AG08395 (cell line): ENCODE measurements around the gene PCNX2.

Source experiments
- DNase-seq: peaks from one replicate; pipeline ENCODE4 v3.0.0; 2012; ENCODE audit warnings: mixed read lengths, low spot score

Gene PCNX2

DNA sequence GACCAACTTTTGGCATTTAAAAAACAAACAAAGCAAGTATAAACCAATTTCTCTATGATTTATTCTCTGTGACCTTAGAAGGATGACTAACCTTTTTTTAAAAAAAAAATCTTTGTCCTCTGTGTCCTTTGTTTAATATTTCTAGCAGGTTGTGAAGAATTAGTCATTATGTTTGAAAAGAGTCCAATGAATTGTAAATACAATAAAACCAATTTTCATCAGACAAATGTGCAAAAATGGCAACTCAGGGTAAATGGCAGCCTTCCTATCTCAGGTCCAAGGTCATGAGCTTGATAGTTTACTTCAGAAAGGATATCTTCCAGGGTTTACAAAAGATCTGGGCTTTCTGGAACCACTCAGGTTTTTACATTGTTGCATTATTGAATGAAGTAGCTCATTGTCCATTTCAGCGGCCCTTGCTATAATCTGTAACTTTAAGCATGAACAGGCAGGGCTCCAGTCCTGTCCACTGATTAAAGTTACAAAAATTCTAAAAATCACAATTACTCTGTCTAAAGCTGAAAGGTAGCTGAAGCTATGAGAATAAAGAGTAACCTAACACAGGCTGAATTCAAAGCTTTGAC lies 20.3 kb upstream of the PCNX2 start:
- no peak for DNase-seq

DNA sequence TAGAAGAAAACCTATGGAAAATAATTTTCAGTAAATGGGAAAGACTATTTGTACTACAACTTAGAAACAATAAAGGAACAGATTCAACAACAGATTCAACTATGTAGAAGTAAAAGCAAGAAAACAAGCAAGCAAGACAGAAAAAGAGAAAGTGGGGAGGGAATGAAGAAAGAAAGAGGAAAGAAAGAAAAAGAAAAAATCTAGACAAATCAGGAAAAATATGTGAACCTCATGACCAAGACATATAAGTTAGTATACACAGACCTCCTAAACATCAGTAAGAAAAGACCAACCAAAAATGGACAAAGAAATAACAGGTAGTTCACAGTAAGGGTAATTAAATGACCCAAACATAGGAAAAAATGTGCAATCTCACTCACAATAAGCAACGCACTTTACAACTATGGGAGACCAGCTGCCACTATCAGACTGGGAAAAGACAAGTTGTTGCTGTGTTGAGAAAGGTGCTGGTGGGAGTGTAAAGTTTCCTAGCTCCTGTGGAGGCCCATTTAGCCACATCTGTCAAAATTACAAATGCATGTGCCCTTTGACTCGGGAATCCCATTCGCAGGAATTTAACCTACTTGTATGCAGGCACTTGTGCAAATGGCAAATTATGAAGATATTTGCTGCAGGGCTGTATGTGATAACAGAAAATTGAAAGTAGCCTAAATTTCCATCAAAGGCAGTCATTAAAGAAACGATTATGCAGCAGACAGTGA lies 18.1 kb upstream of the PCNX2 start:
- DNase-seq, result no peak

DNA sequence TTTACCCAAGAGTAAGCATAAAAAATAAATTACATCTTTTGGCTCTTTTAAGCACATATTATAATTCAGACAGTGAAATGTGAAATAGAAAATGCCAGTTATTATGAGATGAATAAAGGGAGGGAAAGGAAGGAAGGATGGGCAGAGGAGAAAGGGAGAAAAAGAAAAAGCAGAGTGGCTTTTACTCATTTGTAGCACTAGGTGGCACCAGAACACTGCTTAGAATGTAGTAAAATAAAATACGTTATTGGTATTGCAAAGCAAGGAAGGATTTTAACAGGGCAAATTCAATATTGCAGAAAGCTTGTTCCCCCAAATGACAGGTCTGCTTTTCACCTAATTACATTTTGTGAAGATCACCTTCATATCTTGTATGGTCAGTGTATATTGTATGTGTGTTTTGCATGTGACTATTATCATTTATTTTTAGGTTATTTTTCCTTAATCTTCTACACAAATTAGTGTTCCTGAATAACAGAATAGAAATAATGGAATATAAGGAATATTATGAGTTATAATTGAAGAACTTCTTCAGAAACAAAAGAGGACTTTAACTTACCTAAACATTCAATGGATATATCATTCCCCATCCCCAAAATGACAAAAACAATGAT lies 9.1 kb upstream of the PCNX2 start:
- DNase-seq, result peak; percentile 28

DNA sequence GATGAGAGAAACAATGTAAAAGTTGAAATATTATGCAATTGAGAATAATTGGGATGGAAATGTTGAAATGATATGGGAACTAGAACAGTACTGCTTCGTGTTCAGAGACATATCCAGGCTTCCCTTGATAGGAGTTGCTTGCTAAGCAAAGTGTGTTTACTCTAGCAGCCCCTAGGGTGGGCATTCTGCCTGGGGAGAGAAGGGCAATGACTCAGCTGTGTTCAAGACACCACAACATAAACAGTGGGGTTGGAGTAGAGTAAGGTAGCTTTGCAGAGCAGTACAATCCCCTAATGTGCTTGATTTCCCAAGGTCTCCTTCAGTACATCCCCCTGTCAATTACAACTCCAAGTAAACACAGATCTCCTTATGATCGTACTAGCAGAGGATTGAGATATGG lies 4.8 kb upstream of the PCNX2 start:
- no peak for DNase-seq

DNA sequence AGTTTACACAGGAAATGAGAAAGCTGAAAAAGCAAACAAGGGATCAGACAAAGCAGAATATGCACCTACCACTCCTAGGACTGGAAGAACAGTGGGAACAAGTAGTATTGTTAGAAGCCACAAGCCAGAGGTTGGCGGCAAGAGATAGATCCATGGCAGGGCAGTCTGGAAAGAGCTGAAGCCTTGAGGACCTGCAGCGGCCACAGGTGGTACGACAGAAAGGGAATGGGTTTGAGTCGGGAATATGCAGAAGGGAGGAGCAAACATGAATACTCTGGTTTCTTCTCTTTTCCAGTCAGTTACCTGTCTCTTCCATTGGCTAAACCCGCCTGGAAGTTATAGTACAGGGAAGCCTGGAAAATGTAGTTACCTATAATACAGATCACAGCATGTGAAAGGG lies 3.9 kb upstream of the PCNX2 start:
- no peak for DNase-seq

DNA sequence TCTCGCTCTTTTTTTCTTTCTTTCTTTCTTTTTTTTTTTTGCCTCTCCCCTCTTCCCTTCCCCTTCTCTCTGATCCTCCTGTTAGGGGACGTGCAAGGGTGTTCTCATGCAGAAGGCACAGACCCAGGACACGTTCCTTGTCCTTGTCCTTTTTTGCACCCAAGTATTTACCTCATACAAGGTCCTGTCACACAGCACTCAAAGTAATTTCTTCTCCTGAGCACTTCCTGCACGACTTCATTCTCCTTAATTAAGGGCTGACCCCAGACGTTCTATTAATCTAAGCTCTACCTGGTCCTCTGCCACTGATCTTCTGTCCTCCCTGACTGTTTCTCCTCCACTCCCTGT lies 424 bp upstream of the PCNX2 start:
- no peak for DNase-seq

DNA sequence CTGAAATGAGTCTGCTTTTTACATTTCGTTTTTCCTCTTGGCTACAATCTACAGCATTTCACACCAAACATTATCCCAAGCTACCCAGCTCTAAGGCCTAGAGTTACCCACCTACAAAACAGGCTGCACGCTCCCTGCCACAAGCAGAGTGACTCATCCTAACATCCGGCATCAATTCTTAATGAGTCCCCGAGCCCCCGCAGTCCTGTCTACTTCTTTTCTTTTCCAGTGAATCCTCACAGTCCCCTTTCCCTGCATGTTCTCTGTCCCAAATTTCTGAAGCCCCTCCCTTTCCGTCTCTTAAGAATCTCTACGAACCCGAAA lies 650 bp downstream of the PCNX2 start:
- DNase-seq, result peak; percentile 60

DNA sequence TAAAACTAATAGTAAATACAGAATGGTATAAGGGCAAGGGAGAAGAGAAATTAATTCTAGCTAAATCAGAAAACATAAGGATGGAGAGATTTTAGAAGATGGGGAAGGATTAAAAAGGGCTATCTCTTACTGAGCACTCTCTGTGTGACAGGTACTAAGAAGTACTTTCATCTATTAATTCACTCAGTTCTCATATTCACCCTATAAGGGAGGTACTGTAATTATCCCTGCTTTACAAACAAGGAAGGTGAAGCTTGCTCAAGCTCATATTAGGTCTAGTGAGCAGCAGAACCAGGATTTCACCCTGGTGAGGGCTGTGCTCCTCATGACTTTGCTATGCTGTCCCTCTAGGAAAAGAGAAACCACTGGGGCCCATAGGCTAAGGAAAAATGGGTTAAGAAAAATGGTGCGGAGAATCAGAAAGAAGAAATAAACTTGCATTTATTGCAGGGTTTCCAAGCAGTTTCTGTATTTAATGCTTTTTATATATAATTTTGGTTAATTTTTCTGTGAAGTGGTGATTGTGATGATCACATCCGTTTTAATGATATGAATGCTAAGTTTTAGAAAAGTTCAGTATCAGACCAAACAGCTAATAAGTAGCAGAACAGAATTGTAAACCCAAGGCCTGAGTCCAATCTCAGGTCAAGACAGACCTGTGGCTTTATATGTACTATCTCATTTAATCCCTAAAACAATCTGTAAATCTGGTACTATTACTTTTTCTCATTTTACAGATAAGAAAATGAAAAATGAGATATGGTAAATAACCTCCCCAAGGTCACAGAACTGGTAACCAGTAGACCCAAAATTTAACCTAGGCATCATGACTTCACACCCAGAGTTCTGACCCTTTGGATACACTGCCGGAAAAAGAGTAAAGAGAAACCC lies 1.7 kb downstream of the PCNX2 start:
- no peak for DNase-seq

DNA sequence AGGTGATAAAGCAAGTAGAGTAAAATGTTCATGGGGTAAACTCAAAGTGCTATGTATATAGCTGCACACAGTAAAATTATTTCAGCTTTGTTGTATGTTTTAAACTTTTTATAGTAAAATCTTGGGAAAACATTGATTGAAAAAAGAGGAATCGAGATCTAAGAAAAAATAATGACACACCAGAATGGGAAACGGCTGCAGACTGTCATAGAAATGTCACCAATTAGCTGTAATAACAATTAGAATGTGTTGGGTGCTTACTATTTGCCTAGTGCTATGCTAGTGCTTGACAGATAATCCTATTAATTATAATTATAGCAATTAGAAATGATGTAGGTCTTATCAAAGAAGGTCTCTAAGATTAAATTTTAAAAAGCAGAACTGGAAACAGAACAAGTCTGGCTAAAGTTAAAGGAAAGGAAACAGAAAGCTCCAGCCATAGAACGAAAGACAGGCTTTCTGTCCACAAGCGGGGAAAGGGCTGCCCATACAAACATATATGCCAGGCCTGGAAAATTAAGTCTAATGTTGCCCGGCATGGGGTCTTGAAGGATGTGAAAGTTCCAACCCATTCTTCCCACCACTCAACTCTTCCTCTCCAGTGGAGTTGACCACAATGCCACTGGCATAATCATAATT lies 5.0 kb downstream of the PCNX2 start:
- no peak for DNase-seq

DNA sequence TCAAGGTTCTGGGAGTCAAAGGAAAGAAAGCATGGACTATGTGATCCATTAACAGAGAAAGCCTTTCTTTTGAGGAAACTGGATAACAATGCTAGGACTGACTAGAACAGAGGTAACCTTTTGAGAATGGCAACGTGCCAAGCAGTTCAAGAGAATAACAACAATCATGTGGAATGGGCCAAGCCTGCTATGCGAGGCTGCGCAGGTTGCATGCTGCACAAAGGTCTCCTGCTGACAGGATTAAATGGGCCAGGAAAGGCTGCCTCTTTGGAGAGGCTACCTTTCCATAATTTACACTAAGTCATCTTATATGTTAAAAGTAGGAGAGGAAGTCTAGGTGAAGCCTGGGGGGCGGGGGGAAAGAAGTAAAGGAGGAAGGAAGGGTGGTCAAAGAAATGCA lies 5.8 kb downstream of the PCNX2 start:
- no peak for DNase-seq

DNA sequence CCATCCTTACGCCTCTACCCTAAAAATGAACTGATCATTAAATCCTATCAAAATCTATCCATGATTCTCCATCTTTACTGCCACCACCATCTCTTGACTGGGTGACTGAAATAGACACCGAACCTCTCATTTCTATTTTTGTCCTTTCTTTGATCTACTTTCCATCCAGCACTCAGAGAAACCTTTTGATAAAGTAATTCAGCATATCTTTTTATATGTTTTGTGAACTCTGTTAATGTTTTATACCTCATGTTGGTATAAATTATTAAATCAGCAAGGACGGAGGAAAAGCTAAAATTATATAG lies 13.0 kb downstream of the PCNX2 start:
- no peak for DNase-seq

DNA sequence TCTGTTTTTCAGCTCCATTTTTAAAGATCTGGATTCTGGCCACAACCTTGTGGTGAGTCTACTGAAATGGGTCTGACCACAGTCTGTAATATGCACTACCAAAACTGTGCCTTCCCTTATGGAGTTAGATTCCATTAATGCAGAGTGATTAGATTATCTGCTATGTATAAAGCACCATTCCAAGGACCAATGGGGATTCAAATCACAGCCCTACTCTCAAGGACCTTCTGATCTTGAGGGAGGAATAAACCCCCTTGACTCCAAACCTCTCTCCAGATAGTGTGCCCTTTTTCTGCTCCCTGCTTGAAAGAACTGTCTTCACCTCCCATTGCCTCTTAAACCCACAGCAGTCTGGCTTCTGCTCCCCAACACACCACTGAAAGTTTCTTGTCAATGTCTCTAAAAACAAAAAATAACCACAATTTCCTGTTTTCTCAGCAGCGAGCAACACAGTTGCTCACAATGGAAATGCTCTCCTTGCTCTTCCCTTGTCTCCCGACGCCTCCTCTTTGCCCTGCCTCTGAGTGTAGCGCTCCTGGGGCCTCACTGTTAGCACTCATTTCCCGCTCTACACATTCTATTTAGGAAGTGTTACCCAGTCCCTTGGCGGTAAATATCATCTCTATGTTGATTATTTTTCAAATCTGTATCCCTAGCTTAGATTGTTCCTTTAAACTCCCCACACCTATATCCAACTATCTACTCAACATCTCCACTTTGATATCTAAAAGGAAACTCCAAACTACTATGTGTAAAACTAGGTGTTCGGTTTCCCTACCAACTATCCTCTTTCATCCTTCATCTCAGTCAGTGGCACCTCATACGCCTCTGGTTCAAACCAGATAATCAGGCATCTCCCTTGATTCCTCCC lies 13.6 kb downstream of the PCNX2 start:
- peak; percentile 46 for DNase-seq

DNA sequence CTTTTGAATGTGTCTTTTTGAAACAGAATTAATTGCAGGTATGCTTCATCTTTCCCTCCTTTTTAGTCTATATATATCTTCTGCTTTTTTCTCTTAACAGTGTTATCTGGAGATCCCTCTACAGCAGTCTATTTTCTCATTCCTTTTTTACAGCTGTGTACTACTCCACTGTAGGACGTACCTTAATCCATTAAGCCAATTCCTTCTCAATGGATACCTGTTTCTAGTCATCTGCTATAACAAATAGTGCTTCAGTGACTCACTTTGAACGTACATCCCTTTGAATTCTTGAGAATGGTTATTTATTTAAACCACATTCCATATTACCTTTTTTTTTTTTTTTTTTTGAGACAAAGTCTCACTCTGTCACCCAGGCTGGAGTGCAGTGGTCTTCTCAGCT lies 15.6 kb downstream of the PCNX2 start:
- DNase-seq, result no peak

DNA sequence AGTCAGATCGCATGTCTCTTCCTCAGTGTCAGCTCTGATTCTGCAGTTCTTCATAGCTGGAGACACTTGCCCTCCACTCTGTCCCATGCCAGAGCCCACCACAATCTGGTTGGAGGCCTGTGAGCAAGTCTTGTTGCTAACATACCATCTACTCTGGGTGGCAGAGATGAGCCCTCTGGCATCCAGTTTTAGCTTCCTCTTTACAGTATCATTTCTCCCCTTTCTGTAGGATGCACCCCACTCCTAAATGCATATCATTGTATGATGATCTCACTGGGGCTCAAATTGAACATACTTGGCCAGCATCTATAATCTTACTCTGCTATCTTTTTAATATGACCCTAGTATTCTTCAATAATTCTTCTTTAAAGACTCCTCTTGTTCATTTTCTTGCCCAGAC lies 16.9 kb downstream of the PCNX2 start:
- DNase-seq, result no peak

DNA sequence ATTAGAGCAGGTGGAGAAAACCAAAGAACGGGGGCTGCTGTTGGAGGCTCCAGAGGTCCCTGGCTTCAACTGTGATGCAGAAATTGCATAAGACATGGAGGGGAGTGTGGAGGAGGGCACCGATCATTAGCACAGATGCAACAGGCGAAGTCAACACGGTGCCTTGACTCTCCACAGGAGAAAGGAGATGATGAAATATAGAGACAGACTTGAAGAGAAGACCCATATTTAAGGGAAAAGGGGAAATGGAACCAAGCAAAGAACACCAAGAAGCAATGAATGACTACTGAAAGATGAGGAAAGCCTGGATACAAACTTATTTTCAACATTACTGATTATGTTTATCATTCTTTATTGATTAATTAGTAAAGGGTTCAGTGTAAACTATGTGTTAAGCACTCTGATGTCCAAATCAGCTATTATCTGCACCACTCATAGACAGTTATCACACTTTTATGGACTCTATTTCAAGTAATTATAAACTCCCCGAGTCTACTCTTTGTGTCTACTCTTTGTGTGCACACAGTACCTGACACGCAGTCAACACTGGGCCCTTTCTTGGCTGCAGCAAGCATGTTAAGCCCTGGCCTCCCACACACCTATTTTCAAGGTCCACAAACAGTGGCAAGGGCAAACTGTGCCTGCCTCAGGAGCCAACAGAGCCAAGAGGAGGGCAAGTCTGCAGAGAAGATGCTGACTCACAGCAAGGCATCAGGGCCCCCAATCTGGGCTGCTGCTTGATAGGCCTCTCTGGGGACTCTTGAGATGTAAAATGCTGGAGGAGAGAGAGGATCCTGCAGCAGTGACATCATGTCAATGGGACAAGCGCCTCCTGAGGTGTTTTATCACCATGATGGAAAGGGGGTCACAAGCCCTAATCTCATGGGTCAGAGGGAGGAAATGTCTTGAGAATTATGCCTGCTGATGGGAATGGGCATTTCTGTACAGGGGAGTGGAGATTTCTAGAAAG lies 17.6 kb downstream of the PCNX2 start:
- no peak for DNase-seq

DNA sequence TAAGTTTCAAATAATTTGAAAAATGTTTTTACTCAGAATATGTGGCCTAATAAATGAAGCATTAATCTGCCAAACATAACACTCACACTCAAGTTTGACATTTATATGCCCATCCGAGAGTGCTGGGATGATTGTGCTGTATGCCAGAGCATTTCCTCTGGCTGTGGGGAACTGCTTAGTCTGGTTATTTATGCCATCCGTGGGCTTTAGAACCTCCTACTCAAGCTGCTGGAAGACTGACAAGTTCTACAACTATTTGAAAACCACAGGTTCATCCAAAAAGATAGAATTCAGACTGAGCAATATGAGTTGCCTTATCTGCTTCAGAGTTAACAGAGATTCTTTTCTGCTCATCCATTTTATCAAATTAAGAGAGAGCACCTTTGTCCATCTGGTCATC lies 25.9 kb downstream of the PCNX2 start:
- DNase-seq, result peak; percentile 25

DNA sequence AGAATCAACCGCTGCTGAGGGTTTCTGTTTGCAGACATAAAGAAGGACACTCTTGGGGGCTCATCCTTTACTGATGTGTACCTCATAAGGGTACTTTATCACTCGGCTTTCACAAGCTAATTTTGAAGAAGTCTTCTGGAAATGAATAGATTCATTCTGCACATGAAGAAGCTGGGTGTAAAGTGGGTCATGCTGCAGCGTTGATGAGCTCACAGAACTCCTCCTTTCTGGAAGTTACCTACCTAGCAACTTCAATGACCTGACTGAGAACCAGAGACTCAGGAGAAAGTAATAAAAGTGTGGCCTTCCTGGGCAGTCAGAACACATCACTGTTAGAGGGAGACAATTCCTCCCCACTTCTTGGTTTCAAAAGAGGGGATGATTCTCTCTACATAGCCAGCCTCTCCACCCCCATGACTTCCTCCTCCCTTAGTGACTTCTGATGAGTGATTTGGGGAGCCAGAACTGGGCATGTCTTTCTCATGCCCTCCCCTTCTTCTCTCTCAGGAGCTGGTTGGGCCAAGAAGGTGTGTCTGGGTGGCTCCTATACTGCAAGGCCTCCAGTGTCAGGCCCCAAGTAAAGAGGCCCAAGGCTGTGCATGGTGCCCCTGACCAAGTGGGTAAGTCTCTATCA lies 27.0 kb downstream of the PCNX2 start:
- no peak for DNase-seq

DNA sequence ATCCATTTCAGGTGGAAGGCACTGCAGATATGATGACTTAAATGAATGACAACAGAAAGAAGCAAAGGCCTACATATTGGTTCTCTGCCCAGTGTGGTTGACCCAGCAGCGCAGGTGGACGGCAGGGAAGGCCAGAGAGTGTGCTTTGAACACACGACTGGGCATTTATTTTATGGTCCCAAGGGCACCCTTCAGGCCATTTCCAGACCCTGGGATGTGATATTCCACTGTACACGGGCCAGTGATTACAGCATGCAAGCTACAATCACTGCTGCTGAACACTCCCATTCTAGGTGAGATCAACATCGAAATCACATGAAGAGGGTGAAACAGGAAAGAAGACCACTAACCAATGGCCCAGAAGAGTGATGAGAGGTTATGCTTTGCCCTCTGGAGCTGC lies 33.8 kb downstream of the PCNX2 start:
- DNase-seq, result no peak

DNA sequence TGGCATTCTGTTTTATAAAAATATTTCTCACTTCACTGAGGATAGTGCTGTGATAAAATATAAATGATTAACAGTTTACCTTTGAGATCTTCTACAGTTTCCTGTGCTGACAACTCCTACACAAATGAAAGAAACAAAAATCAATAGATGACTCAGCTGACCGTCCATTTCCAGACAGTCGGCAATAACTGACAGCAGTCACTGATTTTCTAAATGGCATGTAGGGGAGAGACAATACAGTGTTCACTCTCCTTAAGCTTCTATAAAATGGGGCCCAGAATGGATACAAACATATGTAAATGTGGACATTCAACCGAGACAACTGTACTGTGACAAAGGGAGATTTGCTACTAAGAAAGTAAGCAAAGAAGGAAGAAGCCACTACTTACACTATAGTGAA lies 34.3 kb downstream of the PCNX2 start:
- DNase-seq, result no peak

DNA sequence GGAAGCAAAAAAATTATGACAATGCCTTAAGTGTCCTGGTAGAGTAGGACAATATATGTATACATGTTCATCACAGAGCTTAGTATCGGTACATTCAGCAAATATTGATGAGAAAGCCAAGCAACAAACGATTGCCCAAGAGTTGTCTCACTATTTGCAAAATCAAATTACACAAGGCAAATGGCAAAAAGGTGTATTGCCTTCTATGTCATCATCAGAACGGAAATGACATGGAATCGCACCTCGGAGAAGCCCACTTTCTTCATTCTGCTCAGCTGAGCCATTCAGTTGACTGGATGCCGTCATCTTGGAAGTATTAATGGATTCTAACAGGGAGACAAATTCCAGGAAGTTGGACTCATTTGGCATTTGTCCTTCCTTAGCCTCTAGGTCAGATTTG lies 37.7 kb downstream of the PCNX2 start:
- DNase-seq, result no peak
